Measurements from ENCODE around the gene LRIG3. TPM values are rescaled to one million over a fixed set of nuclear protein-coding genes. Genes with fewer than 3 reads are reported as not detected.

Gene LRIG3
- total RNA-seq, 1 donor from 2014 or later = 51.4 TPM

DNA sequence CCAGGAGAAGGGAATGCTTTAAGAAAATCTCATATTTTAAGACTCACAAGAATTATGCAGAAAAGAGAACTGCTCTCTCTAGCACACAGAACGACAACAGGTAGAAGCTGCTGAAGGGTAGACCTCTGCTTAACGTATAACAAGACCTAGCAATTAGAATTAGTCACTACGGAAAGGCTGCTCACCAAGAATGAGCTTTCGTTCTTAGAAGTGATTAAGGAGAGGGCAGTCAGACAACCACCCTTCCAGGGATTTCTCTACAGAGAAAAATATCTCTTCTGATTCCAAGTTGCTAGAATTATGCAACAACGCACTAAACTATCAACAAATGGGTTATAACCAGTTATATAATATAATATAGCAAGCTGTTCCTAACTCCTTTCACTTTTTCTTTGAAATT is 18.6 kb downstream of the LRIG3 start:
- no peak for DNase-seq (ENCODE audit: extremely low spot score, unreplicated experiment)
- Mint-ChIP-seq H3K27me3 (no peaks in the 10 kb centered on the region), H3K36me3 (peaks cover 28% of the 10 kb centered on the region), H3K9me3 (peaks cover 5% of the 10 kb centered on the region), H3K4me1 (ENCODE audit: unreplicated experiment) (peaks cover 19% of the 10 kb centered on the region), H3K4me3 (no peak overlapping the region), H3K27ac (no peak overlapping the region)
- TF ChIP-seq, protein P1, sequence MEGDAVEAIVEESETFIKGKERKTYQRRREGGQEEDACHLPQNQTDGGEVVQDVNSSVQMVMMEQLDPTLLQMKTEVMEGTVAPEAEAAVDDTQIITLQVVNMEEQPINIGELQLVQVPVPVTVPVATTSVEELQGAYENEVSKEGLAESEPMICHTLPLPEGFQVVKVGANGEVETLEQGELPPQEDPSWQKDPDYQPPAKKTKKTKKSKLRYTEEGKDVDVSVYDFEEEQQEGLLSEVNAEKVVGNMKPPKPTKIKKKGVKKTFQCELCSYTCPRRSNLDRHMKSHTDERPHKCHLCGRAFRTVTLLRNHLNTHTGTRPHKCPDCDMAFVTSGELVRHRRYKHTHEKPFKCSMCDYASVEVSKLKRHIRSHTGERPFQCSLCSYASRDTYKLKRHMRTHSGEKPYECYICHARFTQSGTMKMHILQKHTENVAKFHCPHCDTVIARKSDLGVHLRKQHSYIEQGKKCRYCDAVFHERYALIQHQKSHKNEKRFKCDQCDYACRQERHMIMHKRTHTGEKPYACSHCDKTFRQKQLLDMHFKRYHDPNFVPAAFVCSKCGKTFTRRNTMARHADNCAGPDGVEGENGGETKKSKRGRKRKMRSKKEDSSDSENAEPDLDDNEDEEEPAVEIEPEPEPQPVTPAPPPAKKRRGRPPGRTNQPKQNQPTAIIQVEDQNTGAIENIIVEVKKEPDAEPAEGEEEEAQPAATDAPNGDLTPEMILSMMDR (conservative IDR thresholded peaks at IDR 0.05) = no peak

DNA sequence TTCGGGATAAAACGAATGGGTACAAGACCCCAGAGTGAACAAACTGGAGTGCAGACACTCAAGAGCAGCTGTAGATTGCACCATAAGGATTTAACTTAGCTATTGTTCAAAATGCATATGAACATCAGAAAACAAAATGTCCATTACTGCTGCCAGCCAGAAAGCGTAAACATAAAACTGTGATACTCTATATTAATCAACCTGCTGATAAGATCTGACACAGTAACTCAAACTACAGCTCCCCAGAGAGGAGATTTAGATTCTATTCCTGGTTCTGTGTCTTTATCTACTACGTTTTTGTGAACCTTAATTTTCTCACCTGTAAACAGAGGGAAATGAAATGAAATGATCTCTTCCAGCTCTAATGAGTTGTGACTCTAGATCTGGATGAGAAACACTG is 22.3 kb downstream of the LRIG3 start:
- no peak overlapping the region for H3K4me3 Mint-ChIP-seq
- H3K36me3 Mint-ChIP-seq = peaks cover 18% of the 10 kb centered on the region
- peaks cover 49% of the 10 kb centered on the region for H3K4me1 Mint-ChIP-seq (ENCODE audit: unreplicated experiment)
- no peaks in the 10 kb centered on the region for H3K27me3 Mint-ChIP-seq
- no peaks in the 10 kb centered on the region for H3K9me3 Mint-ChIP-seq
- TF ChIP-seq, protein P1 (conservative IDR thresholded peaks at IDR 0.05) = no peak
- DNase-seq (ENCODE audit: extremely low spot score, unreplicated experiment) = no peak
- peak overlapping the region; percentile 44 for H3K27ac Mint-ChIP-seq

DNA sequence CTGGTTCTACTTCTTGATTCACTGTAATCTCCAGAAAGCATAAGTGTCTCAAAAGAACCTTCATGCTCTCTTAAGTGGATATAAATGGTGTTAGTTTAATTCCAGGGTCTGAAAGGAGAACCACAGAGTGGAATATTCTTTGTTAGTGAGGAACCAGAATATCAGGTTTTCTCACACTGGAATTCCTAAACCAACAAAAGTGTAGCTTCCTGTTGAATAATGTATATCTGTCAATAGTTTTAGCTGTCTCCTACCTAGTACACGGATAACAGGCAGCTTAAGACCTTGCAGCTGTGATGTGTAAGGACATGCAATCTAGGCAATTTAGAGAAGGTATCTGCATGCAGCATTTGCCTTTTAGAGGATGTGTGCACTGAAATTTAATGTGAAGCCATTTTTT is 24.0 kb downstream of the LRIG3 start:
- H3K4me3 Mint-ChIP-seq = peak overlapping the region; percentile 23
- peaks cover 61% of the 10 kb centered on the region for H3K4me1 Mint-ChIP-seq (ENCODE audit: unreplicated experiment)
- peaks cover 21% of the 10 kb centered on the region for H3K36me3 Mint-ChIP-seq
- no peaks in the 10 kb centered on the region for H3K9me3 Mint-ChIP-seq
- DNase-seq (ENCODE audit: extremely low spot score, unreplicated experiment) = no peak
- no peak overlapping the region for H3K27ac Mint-ChIP-seq
- no peaks in the 10 kb centered on the region for H3K27me3 Mint-ChIP-seq
- TF ChIP-seq, protein P1 (conservative IDR thresholded peaks at IDR 0.05) = no peak

DNA sequence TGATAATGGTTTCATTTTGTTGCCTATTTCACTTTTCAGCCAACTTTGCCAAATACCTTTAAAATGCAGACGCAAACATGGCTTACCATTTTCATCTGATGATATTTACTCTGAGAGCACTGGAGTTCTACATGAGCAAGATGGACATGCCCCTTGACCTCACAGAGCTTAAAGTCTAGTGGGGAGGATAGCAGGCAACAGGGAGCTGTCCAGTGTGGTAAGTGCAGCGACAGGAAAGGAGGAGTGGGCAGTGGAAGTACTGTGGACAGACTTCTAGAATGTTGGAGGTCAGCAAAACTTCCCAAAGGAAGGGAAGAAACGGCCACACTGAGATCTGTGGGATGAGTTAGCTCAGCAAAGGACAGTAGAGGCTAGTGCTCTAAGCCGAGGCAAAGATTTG is 25.3 kb downstream of the LRIG3 start:
- Mint-ChIP-seq H3K27ac (no peak overlapping the region), H3K36me3 (peaks cover 19% of the 10 kb centered on the region), H3K4me3 (no peak overlapping the region), H3K4me1 (ENCODE audit: unreplicated experiment) (peaks cover 61% of the 10 kb centered on the region), H3K9me3 (no peaks in the 10 kb centered on the region), H3K27me3 (no peaks in the 10 kb centered on the region)
- DNase-seq (ENCODE audit: extremely low spot score, unreplicated experiment) = no peak
- TF ChIP-seq, protein P1 (conservative IDR thresholded peaks at IDR 0.05) = no peak

DNA sequence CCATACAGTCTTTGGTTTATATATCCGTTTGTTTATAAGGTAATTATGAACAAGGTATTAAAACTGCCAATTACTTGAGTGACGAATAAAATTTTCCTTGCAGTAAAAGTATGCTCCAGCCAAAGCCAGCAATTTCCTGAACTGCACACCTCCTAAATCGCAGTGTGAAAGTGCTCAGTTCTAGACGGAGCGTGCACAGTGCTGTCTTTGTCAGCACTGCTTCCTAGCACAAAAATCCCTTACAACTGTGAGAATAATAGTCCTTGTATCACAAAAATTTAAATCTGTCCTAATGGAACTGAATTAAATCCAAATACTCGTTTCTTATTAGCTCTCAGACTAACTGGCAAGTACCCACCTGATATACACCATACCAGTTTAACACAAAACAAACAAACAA is 26.3 kb downstream of the LRIG3 start:
- Mint-ChIP-seq H3K27me3 (no peaks in the 10 kb centered on the region), H3K4me3 (no peak overlapping the region), H3K27ac (no peak overlapping the region), H3K4me1 (ENCODE audit: unreplicated experiment) (peaks cover 63% of the 10 kb centered on the region), H3K36me3 (peaks cover 22% of the 10 kb centered on the region), H3K9me3 (no peaks in the 10 kb centered on the region)
- DNase-seq (ENCODE audit: extremely low spot score, unreplicated experiment) = no peak
- TF ChIP-seq, protein P1 (conservative IDR thresholded peaks at IDR 0.05) = no peak

DNA sequence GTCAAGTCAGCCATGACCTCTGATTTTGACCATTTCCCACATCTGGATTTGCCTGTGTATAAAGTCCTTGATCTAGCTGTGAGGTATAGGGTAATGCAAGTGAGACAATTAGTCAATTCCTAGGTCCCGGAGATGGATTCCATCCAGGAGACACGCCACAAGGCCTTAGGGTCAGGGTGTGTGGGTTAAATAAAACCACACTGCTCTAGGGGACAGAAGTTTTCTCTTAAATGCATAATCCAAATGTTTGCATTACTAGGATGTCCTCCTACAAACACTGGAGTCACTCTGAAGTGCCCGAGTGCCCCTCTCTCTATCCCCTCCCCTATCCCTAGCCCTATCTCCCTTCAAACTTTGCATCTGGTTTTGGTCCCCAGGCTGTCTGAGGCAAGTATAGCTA is 26.8 kb downstream of the LRIG3 start:
- Mint-ChIP-seq H3K4me1 (ENCODE audit: unreplicated experiment) (peaks cover 63% of the 10 kb centered on the region), H3K27me3 (no peaks in the 10 kb centered on the region), H3K9me3 (no peaks in the 10 kb centered on the region), H3K4me3 (peak overlapping the region; percentile 31), H3K27ac (no peak overlapping the region), H3K36me3 (peaks cover 26% of the 10 kb centered on the region)
- TF ChIP-seq, protein P1 (conservative IDR thresholded peaks at IDR 0.05) = no peak
- DNase-seq (ENCODE audit: extremely low spot score, unreplicated experiment) = no peak
